Measurements from ENCODE around the gene SLC26A11. TPM values are rescaled to one million over a fixed set of nuclear protein-coding genes. Genes with fewer than 3 reads are reported as not detected.

The SLC26A11 gene
- total and polyA plus RNA-seq, 2 of the 13 experiments (the other 11 are each of a cell fraction or from before 2014, with no cell fraction given), result 8.7 to 13.2 TPM

GRCh38 chr17:80260069-80260535, 39.9 kb downstream of the SLC26A11 start (continued):
- TF ChIP-seq ZNF850 (CRISPR knock-in tag; conservative IDR thresholded peaks at IDR 0.05) (no peak; the same call in 1 of the 2 replicates), RFX1 (IDR thresholded peaks at IDR 0.05) (no peak), ZNF501 (CRISPR knock-in tag; IDR thresholded peaks at IDR 0.05) (no peak), MTF1 (CRISPR knock-in tag; IDR thresholded peaks at IDR 0.05) (no peak), ZNF660 (CRISPR knock-in tag; IDR thresholded peaks at IDR 0.05; ENCODE audit: borderline replicate concordance, low read depth) (no peak), ELF1 (CRISPR knock-in tag; IDR thresholded peaks at IDR 0.05) (no peak), SRY (CRISPR knock-in tag; IDR thresholded peaks at IDR 0.05) (no peak; the same call in 1 of the 2 replicates), ZNF484 (CRISPR knock-in tag; IDR thresholded peaks at IDR 0.05; ENCODE audit: borderline replicate concordance, low read depth) (no peak), ZNF616 (CRISPR knock-in tag; IDR thresholded peaks at IDR 0.05; ENCODE audit: low read depth) (no peak), ZNF225 (CRISPR knock-in tag; IDR thresholded peaks at IDR 0.05) (peak; percentile 46; the same call in 1 of the 2 replicates), MEIS1 (CRISPR knock-in tag; IDR thresholded peaks at IDR 0.05; ENCODE audit: borderline replicate concordance) (no peak), ZNF749 (CRISPR knock-in tag; IDR thresholded peaks at IDR 0.05; ENCODE audit: borderline replicate concordance) (0 out of 2 replicates have a peak, but pooled peaks have one; percentile 36), ZNF331 (CRISPR knock-in tag; IDR thresholded peaks at IDR 0.05) (peak; percentile 43; the same call in 1 of the 2 replicates), RBM22 (optimal IDR thresholded peaks at IDR 0.05; ENCODE audit: low read length) (no peak), PAXIP1 (CRISPR knock-in tag; conservative IDR thresholded peaks at IDR 0.05) (peak; percentile 21; the same call in 1 of the 2 replicates), CAMTA2 (CRISPR knock-in tag; IDR thresholded peaks at IDR 0.05; ENCODE audit: borderline replicate concordance) (no peak), ZBTB42 (CRISPR knock-in tag; IDR thresholded peaks at IDR 0.05) (no peak), KDM2A (CRISPR knock-in tag; IDR thresholded peaks at IDR 0.05; ENCODE audit: borderline replicate concordance, low read depth) (no peak; the same call in 1 of the 2 replicates)
- TF ChIP-seq, protein P1, sequence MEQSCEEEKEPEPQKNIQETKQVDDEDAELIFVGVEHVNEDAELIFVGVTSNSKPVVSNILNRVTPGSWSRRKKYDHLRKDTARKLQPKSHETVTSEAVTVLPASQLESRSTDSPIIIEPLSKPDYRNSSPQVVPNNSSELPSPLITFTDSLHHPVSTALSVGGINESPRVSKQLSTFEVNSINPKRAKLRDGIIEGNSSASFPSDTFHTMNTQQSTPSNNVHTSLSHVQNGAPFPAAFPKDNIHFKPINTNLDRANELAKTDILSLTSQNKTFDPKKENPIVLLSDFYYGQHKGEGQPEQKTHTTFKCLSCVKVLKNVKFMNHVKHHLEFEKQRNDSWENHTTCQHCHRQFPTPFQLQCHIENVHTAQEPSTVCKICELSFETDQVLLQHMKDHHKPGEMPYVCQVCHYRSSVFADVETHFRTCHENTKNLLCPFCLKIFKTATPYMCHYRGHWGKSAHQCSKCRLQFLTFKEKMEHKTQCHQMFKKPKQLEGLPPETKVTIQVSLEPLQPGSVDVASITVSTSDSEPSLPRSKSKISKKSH (CRISPR knock-in tag; IDR thresholded peaks at IDR 0.05; ENCODE audit: borderline replicate concordance), result no peak
- TF ChIP-seq, protein P2, sequence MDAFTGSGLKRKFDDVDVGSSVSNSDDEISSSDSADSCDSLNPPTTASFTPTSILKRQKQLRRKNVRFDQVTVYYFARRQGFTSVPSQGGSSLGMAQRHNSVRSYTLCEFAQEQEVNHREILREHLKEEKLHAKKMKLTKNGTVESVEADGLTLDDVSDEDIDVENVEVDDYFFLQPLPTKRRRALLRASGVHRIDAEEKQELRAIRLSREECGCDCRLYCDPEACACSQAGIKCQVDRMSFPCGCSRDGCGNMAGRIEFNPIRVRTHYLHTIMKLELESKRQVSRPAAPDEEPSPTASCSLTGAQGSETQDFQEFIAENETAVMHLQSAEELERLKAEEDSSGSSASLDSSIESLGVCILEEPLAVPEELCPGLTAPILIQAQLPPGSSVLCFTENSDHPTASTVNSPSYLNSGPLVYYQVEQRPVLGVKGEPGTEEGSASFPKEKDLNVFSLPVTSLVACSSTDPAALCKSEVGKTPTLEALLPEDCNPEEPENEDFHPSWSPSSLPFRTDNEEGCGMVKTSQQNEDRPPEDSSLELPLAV (CRISPR knock-in tag; conservative IDR thresholded peaks at IDR 0.05; ENCODE audit: low read depth), result 0 out of 2 replicates have a peak, but pooled peaks have one; percentile 32

All from HepG2 (cell line).